Neuron (in vitro differentiated cells): Measurements from ENCODE around the gene ZNF41.
"Not testable (repeated sequence)": the region's sequence is repeated elsewhere in the genome, so short reads cannot be mapped to it uniquely, and the experiment has no call there.

ENCODE experiments used
- H2AFZ ChIP-seq: one replicate; pipeline ENCODE4 v1.6.1; 2013; ENCODE audit warnings: low read depth, mild to moderate bottlenecking, inconsistent platforms, low read length, moderate library complexity
- H3K27me3 ChIP-seq: one replicate; pipeline ENCODE4 v1.6.1; 2013; ENCODE audit warnings: low read length; ENCODE audit not compliant: insufficient read depth
- H3K36me3 ChIP-seq: one replicate; pipeline ENCODE4 v1.6.1; 2013; ENCODE audit warnings: low read length; ENCODE audit not compliant: insufficient read depth
- H3K4me1 ChIP-seq: one replicate; pipeline ENCODE4 v1.6.1; 2013; ENCODE audit warnings: low read length; ENCODE audit not compliant: insufficient read depth
- H3K4me3 ChIP-seq: 2 replicates; pipeline ENCODE4 v1.5.1; 2013; ENCODE audit warnings: mild to moderate bottlenecking, low read length, moderate library complexity
- H3K9me3 ChIP-seq: one replicate; pipeline ENCODE4 v1.6.1; 2013; ENCODE audit warnings: low read length

The ZNF41 gene

GRCh38 chrX:47482512-47483305 lies at the start of gene ZNF41:
Gene ZNF41 (minus strand): TSS chrX:47483222. CDS start chrX:47467481, 15,741 bp downstream.
- Histone ChIP-seq H3K9me3 (no peaks in the 10 kb centered on the region), H3K4me3 (peak within 1 kb of the TSS; percentile 74), H3K4me1 (peaks cover 5% of the 10 kb centered on the region), H3K36me3 (no peaks in the 10 kb centered on the region), H3K27me3 (peaks cover 5% of the 10 kb centered on the region), H2AFZ (peak within 1 kb of the TSS; percentile 14)

GRCh38 chrX:47530049-47530448 lies 47.0 kb upstream of the ZNF41 start:
- Histone ChIP-seq H3K27me3 (peaks cover 14% of the 10 kb centered on the region), H3K9me3 (peaks cover 2% of the 10 kb centered on the region), H3K4me1 (no peaks in the 10 kb centered on the region), H3K36me3 (no peaks in the 10 kb centered on the region), H3K4me3 (no peak overlapping the region), H2AFZ (no peak overlapping the region)

- H3K9me3 ChIP-seq: peaks cover 2% of the 10 kb centered on the region
- no peaks in the 10 kb centered on the region for H3K36me3 ChIP-seq
- no peak overlapping the region for H3K4me3 ChIP-seq
- H3K4me1 ChIP-seq: no peaks in the 10 kb centered on the region
- H2AFZ ChIP-seq: no peak overlapping the region
- H3K27me3 ChIP-seq: peaks cover 14% of the 10 kb centered on the region
Observed at GRCh38 chrX:47529548-47529947, 46.5 kb upstream of the ZNF41 start.

GRCh38 chrX:47523713-47524166 lies 40.7 kb upstream of the ZNF41 start:
- Histone ChIP-seq H3K9me3 (peaks cover 2% of the 10 kb centered on the region), H3K36me3 (no peaks in the 10 kb centered on the region), H3K4me3 (peak overlapping the region; percentile 32), H2AFZ (peak overlapping the region; percentile 46), H3K27me3 (peaks cover 10% of the 10 kb centered on the region), H3K4me1 (no peaks in the 10 kb centered on the region)

GRCh38 chrX:47523297-47523696 lies 40.3 kb upstream of the ZNF41 start:
- no peaks in the 10 kb centered on the region for H3K36me3 ChIP-seq
- H3K4me1 ChIP-seq: no peaks in the 10 kb centered on the region
- H3K27me3 ChIP-seq: peaks cover 10% of the 10 kb centered on the region
- H2AFZ ChIP-seq: peak overlapping the region; percentile 46
- H3K9me3 ChIP-seq: peaks cover 2% of the 10 kb centered on the region
- H3K4me3 ChIP-seq: peak overlapping the region; percentile 32

GRCh38 chrX:47518144-47518543 lies 35.1 kb upstream of the ZNF41 start:
- Histone ChIP-seq H3K27me3 (no peaks in the 10 kb centered on the region), H3K4me1 (peaks cover 3% of the 10 kb centered on the region), H3K9me3 (no peaks in the 10 kb centered on the region), H3K4me3 (no peak overlapping the region), H3K36me3 (no peaks in the 10 kb centered on the region), H2AFZ (no peak overlapping the region)

- Histone ChIP-seq H3K9me3 (no peaks in the 10 kb centered on the region), H2AFZ (no peak overlapping the region), H3K4me3 (no peak overlapping the region), H3K36me3 (no peaks in the 10 kb centered on the region), H3K27me3 (no peaks in the 10 kb centered on the region), H3K4me1 (peaks cover 3% of the 10 kb centered on the region)
Observed at GRCh38 chrX:47515941-47516665, 33.1 kb upstream of the ZNF41 start.

GRCh38 chrX:47514533-47515235 lies 31.7 kb upstream of the ZNF41 start:
- Histone ChIP-seq H3K9me3 (no peaks in the 10 kb centered on the region), H2AFZ (no peak overlapping the region), H3K27me3 (no peaks in the 10 kb centered on the region), H3K4me1 (peaks cover 3% of the 10 kb centered on the region), H3K4me3 (no peak overlapping the region), H3K36me3 (no peaks in the 10 kb centered on the region)

GRCh38 chrX:47513034-47513965 lies 30.3 kb upstream of the ZNF41 start:
- H3K9me3 ChIP-seq, H3K36me3 ChIP-seq, H3K27me3 ChIP-seq, H3K4me1 ChIP-seq, H2AFZ ChIP-seq: not testable (repeated sequence)
- peak overlapping the region; percentile 59 for H3K4me3 ChIP-seq

GRCh38 chrX:47512383-47512782 lies 29.4 kb upstream of the ZNF41 start:
- not testable (repeated sequence) for H3K4me1 ChIP-seq, H2AFZ ChIP-seq, H3K36me3 ChIP-seq, H3K9me3 ChIP-seq, H3K27me3 ChIP-seq
- peak overlapping the region; percentile 24 for H3K4me3 ChIP-seq

GRCh38 chrX:47507153-47507867 lies 24.3 kb upstream of the ZNF41 start:
- peaks cover 10% of the 10 kb centered on the region for H3K4me1 ChIP-seq
- H3K27me3 ChIP-seq: peaks cover 2% of the 10 kb centered on the region
- no peak overlapping the region for H2AFZ ChIP-seq
- H3K9me3 ChIP-seq: no peaks in the 10 kb centered on the region
- H3K4me3 ChIP-seq: no peak overlapping the region
- H3K36me3 ChIP-seq: no peaks in the 10 kb centered on the region

- no peak overlapping the region for H2AFZ ChIP-seq
- peaks cover 5% of the 10 kb centered on the region for H3K27me3 ChIP-seq
- no peak overlapping the region for H3K4me3 ChIP-seq
- H3K36me3 ChIP-seq: no peaks in the 10 kb centered on the region
- no peaks in the 10 kb centered on the region for H3K9me3 ChIP-seq
- H3K4me1 ChIP-seq: peaks cover 24% of the 10 kb centered on the region
Observed at GRCh38 chrX:47503151-47503550, 20.1 kb upstream of the ZNF41 start.
